Caco-2 (cell line): ENCODE results near the gene ZNF284. TPM values are rescaled to one million over a fixed set of nuclear protein-coding genes. Genes with fewer than 3 reads are reported as not detected.

Source experiments
- BruUV-seq: library from RNA; stranded (reverse); fragments of 400-500 nt; replicated peaks from 2 replicates; lab custom pipeline; 2021; lab: Mats Ljungman, UMichigan
- CTCF ChIA-PET: fragments of 300-600 bp; sonication (Branson Sonifier 250); formaldehyde crosslinking; loops from one replicate; lab custom pipeline; 2022; ENCODE audit warnings: antibody characterized with exemption; lab: Charles Lee
- POLR2A ChIA-PET: fragments of 300-600 bp; sonication (Branson Sonifier 250); formaldehyde crosslinking; loops from one replicate; lab custom pipeline; 2022; ENCODE audit warnings: antibody characterized with exemption; lab: Charles Lee
- DNase-seq, 2 experiments: peaks; one replicate each; pipeline versions ENCODE4 v3.0.0 to v3.0.0-alpha.2; 2020 to 2022
- H3K27me3 ChIP-seq: replicated peaks from 2 replicates; pipeline ENCODE4 v1.6.0; 2011; ENCODE audit warnings: low read length; ENCODE audit not compliant: control insufficient read depth, insufficient read depth
- H3K36me3 ChIP-seq: 2 replicates; pipeline ENCODE4 v1.5.1; 2011; ENCODE audit warnings: low read length; ENCODE audit not compliant: control insufficient read depth, insufficient read depth
- H3K4me1 ChIP-seq: fragments of 250-450 bp; sonication (Bioruptor Pico); 2 replicates; pipeline ENCODE4 v1.5.1; 2020; ENCODE audit warnings: mild to moderate bottlenecking
- H3K4me3 ChIP-seq: 2 replicates; pipeline ENCODE4 v1.5.1; 2011; ENCODE audit warnings: low read depth, mild to moderate bottlenecking, control low read depth, low read length
- H3K9me3 ChIP-seq: fragments of 250-450 bp; sonication (Bioruptor Pico); 2 replicates; pipeline ENCODE4 v1.5.1; 2020; ENCODE audit warnings: mild to moderate bottlenecking, moderate library complexity
- H3K27ac Mint-ChIP-seq: one replicate; pipeline ENCODE4 v1.8.0; 2022; ENCODE audit warnings: mixed read lengths; ENCODE audit not compliant: unreplicated experiment
- H3K27me3 Mint-ChIP-seq: one replicate; pipeline ENCODE4 v1.8.0; 2022; ENCODE audit warnings: mixed read lengths; ENCODE audit not compliant: insufficient read depth, unreplicated experiment
- H3K36me3 Mint-ChIP-seq: one replicate; pipeline ENCODE4 v1.8.0; 2022; ENCODE audit warnings: mild to moderate bottlenecking, mixed read lengths; ENCODE audit not compliant: insufficient read depth, unreplicated experiment
- H3K4me1 Mint-ChIP-seq: one replicate; pipeline ENCODE4 v1.8.0; 2022; ENCODE audit warnings: low read depth, mixed read lengths; ENCODE audit not compliant: unreplicated experiment
- H3K4me3 Mint-ChIP-seq: one replicate; pipeline ENCODE4 v1.8.0; 2022; ENCODE audit warnings: mild to moderate bottlenecking, moderate library complexity, mixed read lengths; ENCODE audit not compliant: unreplicated experiment
- H3K9me3 Mint-ChIP-seq: one replicate; pipeline ENCODE4 v1.8.0; 2022; ENCODE audit warnings: mixed read lengths; ENCODE audit not compliant: unreplicated experiment
- intact Hi-C: fragments of 100-400 bp; cut with micrococcal nuclease; formaldehyde crosslinking; loops from one replicate; pipeline ENCODE4 v1.10.0; 2022; ENCODE audit not compliant: unreplicated experiment
- total RNA-seq: library from RNA; stranded (reverse); gene quantifications from 2 replicates; pipeline ENCODE4 v1.2.3, GENCODE V29; 2022
- TF ChIP-seq, protein P1 (sequence below), 2 experiments: fragments of 200-600 bp in 1 of 2; IDR thresholded peaks; 1 replicate in 1 of 2; 2 replicates in 1 of 2; pipeline versions ENCODE4 v1.5.1 to v1.8.0; 2011 to 2022; ENCODE audit warnings: antibody characterized with exemption in 1 of 2, control low read depth in 1 of 2, inconsistent platforms in 1 of 2, low read depth in 1 of 2, low read length in 1 of 2, mild to moderate bottlenecking in 1 of 2, moderate library complexity in 1 of 2; ENCODE audit not compliant: insufficient read depth in 1 of 2, severe bottlenecking in 1 of 2, unreplicated experiment in 1 of 2

ZNF284 gene
- total RNA-seq, 1 experiment from 2014 or later: 2.3 TPM

DNA sequence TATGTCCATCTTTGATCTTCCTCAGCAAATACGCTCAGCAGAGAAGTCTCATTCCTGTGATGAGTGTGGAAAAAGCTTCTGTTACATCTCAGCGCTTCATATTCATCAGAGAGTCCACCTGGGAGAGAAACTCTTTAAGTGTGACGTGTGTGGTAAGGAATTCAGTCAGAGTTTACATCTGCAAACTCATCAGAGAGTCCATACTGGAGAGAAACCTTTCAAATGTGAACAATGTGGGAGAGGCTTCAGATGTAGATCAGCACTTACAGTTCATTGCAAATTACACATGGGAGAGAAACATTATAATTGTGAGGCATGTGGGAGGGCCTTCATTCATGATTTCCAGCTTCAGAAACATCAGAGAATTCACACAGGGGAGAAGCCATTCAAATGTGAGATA lies 5.7 kb upstream of the ZNF284 start:
- TF ChIP-seq, protein P1, sequence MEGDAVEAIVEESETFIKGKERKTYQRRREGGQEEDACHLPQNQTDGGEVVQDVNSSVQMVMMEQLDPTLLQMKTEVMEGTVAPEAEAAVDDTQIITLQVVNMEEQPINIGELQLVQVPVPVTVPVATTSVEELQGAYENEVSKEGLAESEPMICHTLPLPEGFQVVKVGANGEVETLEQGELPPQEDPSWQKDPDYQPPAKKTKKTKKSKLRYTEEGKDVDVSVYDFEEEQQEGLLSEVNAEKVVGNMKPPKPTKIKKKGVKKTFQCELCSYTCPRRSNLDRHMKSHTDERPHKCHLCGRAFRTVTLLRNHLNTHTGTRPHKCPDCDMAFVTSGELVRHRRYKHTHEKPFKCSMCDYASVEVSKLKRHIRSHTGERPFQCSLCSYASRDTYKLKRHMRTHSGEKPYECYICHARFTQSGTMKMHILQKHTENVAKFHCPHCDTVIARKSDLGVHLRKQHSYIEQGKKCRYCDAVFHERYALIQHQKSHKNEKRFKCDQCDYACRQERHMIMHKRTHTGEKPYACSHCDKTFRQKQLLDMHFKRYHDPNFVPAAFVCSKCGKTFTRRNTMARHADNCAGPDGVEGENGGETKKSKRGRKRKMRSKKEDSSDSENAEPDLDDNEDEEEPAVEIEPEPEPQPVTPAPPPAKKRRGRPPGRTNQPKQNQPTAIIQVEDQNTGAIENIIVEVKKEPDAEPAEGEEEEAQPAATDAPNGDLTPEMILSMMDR (IDR thresholded peaks at IDR 0.05; ENCODE audit: insufficient read depth in 1 of 2, low read depth in 1 of 2, low read length in 1 of 2, severe bottlenecking in 1 of 2, unreplicated experiment in 1 of 2): no peak
- Histone ChIP-seq H3K9me3 (peaks cover 15% of the 10 kb centered on the region), H3K4me3 (no peak overlapping the region), H3K27me3 (no peaks in the 10 kb centered on the region), H3K4me1 (no peaks in the 10 kb centered on the region), H3K36me3 (peaks cover 8% of the 10 kb centered on the region)
- Mint-ChIP-seq H3K36me3 (peaks cover 49% of the 10 kb centered on the region), H3K9me3 (peaks cover 34% of the 10 kb centered on the region), H3K27ac (no peak overlapping the region), H3K4me3 (no peak overlapping the region), H3K4me1 (peaks cover 2% of the 10 kb centered on the region), H3K27me3 (no peaks in the 10 kb centered on the region)
- CTCF ChIA-PET: no interaction called here
- no peak for DNase-seq
- POLR2A ChIA-PET: no interaction called here
- intact Hi-C loops: no loop called here
- no TSS peak for BruUV-seq

DNA sequence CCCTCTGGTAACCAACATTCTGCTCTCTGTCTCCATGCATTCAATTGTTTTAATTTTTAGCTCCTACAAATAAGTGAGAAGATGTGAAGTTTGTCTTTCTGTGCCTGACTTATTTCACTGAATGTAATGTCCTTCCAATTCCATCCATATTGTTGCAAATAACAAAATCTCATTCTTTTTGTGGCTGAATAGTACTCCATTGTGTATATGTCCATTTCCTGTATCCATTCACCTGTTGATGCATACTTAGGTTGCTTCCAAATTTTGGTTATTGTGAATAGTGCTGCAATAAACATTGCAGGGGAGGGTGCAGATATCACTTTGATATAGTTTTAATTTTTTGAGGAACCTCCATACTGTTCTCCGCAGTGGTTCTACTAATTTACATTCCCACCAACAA lies 2.5 kb upstream of the ZNF284 start:
- BruUV-seq: no TSS peak
- ChIA-PET POLR2A (no interaction called here), CTCF (interaction anchor here (0.7 kb wide), 1 partner anchor 26 kb away, joined by 3 read pairs; no protein-coding TSS in a partner anchor)
- H3K4me1 ChIP-seq: peaks cover 3% of the 10 kb centered on the region; the same call in 1 of the 2 replicates
- Mint-ChIP-seq H3K4me3 (no peak overlapping the region), H3K27me3 (no peaks in the 10 kb centered on the region), H3K4me1 (peaks cover 14% of the 10 kb centered on the region), H3K36me3 (peaks cover 41% of the 10 kb centered on the region), H3K27ac (no peak overlapping the region), H3K9me3 (peaks cover 41% of the 10 kb centered on the region)
- no peaks in the 10 kb centered on the region for H3K27me3 ChIP-seq
- H3K36me3 ChIP-seq: peaks cover 7% of the 10 kb centered on the region
- no peak overlapping the region for H3K4me3 ChIP-seq
- intact Hi-C loops: no loop called here
- DNase-seq: no peak
- H3K9me3 ChIP-seq: peaks cover 15% of the 10 kb centered on the region
- TF ChIP-seq, protein P1 (IDR thresholded peaks at IDR 0.05; ENCODE audit: insufficient read depth in 1 of 2, low read depth in 1 of 2, low read length in 1 of 2, severe bottlenecking in 1 of 2, unreplicated experiment in 1 of 2): no peak

DNA sequence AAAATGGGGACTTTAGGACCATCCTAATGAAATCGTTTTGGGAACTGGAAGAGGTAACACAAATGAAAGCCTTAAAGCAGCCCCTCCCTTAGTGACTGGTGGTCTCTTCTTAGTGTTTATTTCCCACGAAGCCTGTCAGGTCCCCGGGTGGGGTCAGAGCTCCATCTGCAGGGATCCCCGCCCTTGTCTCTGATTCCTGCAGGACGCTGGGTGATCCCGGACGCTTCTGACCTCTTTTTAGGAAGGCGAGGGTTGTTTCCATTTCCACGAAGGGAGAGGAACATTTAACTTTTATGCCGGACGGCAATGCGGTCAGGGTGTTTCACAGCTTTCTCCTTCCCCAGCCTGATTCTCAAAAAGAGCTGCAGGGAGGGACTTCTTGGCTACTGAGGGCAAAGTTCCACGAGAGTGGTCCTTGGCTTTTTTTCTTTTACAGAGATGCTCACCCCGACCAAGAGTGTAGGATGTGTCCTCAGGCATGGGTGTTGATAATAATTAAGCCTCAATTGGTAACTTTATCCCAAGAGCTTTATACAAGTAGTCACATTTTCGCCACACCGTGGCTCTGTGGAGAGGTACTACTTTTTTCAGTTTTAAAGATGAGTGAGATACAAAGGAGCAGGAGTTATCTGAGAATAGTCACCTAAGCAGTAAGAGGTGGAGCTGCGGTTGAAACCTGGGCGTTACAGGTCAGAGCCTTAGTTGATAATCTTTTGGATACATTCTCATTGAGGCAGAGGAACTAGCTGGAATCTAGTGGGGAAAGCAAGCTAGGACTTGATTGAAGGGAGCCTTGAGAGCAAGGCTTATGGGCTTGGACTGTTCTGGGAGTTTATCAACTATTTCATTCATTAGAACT lies 813 bp downstream of the ZNF284 start:
- intact Hi-C loops: loop anchor here (1.0 kb wide), 5 partner anchors 21 to 88 kb away; partner anchors contain the start of genes ZNF155, ZNF224, ZNF225 and ZNF230

More for the DNA sequence above, 813 bp downstream of the ZNF284 start:
- ChIA-PET POLR2A (no interaction called here), CTCF (no interaction called here)
- TF ChIP-seq, protein P1 (IDR thresholded peaks at IDR 0.05; ENCODE audit: insufficient read depth in 1 of 2, low read depth in 1 of 2, low read length in 1 of 2, severe bottlenecking in 1 of 2, unreplicated experiment in 1 of 2): no peak
- Mint-ChIP-seq H3K36me3 (peaks cover 19% of the 10 kb centered on the region), H3K27ac (no peak overlapping the region), H3K4me1 (peaks cover 14% of the 10 kb centered on the region), H3K27me3 (no peaks in the 10 kb centered on the region), H3K9me3 (peaks cover 21% of the 10 kb centered on the region), H3K4me3 (peak overlapping the region; percentile 83)
- H3K4me1 ChIP-seq: peaks cover 3% of the 10 kb centered on the region; the same call in 1 of the 2 replicates
- 0 out of 2 replicates have a peak, but pooled peaks cover 5% of the 10 kb centered on the region for H3K9me3 ChIP-seq
- no peaks in the 10 kb centered on the region for H3K27me3 ChIP-seq
- TSS peak; percentile 60 for BruUV-seq
- peak overlapping the region; percentile 77 for H3K4me3 ChIP-seq
- H3K36me3 ChIP-seq: no peaks in the 10 kb centered on the region
- peak in 1 of 2 experiments; percentile 29 for DNase-seq
